HG03108 (cell line): Measurements from ENCODE around the gene PLOD1.
"Not testable (repeated sequence)": the region's sequence is repeated elsewhere in the genome, so short reads cannot be mapped to it uniquely, and the experiment has no call there.

Source experiments
- ATAC-seq: cut with Tn5 transposase; IDR thresholded peaks from one replicate; pipeline ENCODE4 v1.9.1; 2021; ENCODE audit warnings: moderate library complexity; ENCODE audit not compliant: unreplicated experiment

Gene PLOD1

DNA sequence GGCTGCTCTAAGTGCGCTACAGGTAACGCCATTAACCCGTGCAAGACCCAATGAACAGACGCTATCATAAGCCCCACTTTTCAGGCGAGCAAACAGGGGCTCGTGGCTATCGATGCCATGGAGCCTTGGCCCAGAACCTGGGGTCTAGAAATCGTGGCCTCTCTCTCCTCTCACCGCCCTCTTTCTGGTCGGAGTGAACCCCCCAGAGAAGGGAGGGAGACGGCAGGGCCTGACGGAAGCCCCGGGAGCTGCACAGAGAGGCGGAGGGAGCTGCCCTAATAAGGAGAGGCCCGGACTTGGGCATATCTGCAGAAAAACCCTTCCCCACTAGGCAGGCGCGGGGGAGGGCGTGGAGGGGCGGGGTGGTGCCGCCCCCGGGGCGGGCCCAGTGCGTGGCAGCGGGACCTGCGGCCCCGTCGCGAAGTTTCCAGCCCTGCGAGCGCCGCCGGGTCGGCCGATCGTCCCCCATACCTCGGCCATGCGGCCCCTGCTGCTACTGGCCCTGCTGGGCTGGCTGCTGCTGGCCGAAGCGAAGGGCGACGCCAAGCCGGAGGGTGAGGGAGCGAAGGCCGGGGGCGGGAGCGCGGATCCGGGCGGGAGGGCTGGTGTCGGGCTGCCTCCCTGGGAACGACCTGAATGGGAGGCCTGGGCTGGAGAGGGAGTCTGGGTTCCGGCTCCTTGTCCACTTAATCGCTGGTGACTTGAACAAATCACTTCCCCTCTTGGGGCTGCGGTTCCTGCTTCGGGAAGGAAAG lies at the start of gene PLOD1:
TSS of gene PLOD1 (plus strand) at position 416 of the 755 bp plus-strand sequence. CDS start at position 479, 63 bp downstream.
- ATAC-seq, result peak; percentile 90

DNA sequence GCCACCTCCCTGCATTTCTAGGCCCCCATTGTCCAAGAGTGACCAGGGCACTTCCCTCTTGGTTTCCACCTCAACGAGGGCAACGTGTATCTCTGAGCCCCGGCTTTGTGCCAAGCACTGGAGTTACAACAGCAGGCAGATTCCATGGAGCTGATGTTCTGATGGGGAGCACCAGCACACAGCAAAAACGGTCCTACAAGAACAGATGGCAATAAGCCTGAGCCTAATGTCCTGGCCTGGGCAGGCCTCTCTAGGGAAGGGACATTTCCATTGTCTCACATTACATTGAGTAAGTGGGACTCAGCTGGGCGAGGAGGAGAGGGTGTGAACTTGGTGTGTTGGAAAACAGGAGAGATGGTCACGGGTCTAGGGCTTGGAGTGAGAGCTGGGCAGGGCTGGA lies 48.6 kb upstream of the PLOD1 start:
- no peak for ATAC-seq

DNA sequence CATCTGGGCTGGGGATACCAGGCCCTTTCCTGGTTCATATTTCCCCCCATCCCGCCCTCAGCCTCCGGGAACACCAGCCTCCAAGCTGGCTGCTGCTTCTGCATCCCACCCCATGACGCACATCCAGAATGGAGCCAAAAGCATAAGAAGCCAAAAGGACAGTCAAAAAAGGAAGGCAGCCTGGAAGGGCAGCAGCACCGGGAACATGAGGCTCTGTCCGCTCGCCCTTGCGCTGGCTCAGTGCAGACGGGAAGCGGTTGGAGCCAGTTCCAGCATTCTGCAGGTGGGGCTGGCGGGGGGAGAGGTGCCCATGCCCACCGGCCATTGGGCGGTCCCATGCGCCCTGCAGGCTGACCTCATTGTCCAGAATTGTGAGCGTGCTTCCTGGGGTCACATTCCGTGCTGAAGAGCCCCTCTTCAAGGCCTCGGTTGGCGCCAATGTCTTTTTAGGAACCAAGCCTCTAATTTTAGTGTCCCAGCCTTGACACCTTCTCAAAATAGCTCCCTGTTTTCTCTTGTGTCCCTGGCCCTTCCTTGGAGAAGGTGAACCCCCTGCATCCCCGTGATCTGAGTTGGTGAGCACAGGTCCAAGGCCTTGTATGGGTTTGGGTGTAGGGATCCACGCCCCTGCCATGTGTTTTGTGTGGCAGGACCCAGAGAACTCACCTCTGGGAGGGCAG lies 47.4 kb upstream of the PLOD1 start:
- ATAC-seq, result no peak

DNA sequence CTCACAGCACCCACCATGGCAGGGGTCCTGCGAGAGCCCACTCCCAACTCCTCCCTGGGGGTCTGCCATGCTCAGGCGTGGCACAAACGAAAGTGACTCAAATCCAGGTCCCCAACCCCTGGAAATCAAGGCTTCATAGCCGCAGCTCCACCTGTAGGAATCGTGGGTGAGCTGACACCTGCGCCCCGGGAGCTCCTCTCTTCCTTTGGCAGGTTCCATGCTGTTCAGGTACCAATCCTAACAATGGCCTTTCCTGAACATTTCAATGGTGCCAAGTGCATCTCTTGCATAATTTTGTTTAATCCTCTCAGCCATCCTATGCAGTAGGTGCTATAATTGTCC lies 46.9 kb upstream of the PLOD1 start:
- ATAC-seq, result no peak

DNA sequence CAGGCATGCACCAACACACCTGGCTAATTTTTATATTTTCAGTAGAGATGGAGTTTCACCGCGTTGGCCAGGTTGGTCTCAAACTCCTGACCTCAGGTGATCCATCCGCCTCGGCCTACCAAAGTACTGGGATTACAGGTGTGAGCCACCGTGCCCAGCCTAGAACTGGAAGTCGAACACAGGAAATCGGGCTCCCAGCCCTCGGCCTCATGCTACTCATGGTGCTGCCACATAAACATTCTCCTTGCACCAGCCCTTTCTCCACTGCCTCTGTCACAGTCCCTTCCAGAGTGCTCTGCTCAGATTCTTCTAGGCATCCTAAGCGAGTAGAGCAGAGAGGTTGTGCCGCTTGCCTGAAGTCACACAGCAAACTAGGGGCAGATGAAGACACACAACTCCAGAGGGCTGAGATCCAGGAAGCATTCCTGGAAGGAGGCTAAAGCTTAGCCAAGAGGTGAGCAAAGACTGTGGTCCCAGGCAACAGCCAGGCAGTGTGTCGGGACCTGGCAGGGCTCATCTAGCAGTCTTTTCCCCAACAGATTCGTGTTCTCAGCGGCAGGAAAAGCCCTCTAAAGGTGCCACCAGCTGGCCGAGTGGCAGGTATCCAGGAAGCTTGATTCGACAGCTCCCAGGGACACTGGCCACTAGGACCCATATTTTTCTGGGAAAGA lies 46.2 kb upstream of the PLOD1 start:
- ATAC-seq, result no peak

DNA sequence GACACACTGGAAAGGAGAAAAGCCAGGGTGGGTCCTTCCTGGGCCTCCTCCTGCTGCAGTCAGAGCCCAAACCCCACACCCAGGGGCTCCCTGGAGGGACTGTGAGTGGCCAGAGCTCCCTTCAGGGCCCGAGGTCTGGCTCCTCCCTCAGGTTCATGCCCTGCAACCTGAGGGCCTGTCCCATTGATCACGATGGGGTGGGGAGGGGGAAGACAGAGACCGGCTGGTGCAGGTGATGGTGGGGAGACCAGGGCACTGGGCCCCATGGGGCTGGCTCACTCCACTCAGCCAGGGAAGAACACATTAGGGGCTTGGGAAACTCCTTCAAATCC lies 45.7 kb upstream of the PLOD1 start:
- no peak for ATAC-seq

DNA sequence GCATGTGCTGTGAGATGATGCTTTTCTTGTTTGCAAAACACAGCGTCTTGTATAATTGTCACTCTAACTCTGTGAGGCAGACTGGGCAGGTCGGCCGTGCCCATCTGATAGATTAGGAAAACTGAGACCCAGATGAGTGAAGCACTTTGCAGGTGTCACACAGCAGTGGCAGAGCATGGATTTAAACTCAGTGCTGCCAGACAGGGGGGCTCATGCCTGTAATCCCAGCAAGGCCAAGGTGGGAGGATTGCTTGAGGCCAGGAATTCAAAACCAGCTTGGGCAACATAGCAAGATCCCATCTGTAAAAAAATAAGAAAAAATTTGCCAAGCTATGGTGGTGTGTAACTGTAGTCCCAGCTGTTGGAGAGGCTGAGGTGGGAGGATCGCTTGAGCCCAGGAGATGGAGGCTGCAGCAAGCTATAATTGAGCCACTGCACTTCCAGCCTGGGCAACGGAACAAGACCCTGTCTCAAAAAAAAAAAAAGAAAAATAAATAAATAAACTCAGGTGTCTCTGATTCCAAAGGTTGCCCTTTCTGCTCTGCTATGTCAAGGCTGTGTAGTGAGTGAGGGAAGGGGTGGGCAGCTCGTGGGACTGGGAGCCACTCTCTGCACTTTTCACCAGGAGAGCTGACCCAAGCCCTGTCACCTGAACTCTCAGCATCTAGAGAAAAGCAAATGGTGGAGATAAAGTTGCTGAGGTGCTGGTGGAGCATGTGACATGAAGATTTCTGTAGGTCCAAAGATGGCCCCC lies 42.9 kb upstream of the PLOD1 start:
- ATAC-seq, result no peak

DNA sequence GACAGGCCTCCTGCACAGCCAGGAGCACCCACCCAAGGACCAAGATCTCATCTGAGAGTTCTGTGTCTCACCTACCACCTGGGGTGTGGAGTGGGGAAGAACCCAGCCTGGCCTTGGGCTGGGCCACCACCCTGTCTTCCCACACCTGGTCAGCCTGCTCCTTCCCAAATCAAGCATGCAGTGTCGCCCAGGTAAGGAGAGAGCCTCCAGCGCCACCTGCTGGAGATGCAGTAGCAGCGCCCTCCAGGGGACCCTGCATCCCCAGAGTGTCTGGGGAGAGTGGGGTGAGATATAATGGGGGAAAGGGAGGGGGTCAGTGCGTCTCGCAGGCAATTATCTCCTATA lies 40.6 kb upstream of the PLOD1 start:
- ATAC-seq, result no peak

DNA sequence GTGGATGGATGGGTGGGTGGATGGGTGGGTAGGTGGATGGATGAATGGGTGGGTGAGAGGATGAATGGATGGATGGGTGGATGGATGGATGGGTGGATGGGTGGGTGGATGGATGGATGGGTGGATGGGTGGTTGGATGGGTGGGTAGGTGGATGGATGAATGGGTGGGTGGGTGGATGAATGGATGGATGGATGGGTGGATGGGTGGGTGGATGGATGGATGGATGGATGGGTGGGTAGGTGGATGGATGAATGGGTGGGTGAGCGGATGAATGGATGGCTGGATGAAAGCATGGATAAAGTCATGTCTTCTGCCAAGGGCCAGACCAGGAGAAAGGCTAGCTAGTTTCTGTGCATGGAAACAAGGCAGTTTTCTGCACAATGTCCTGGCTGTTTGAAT lies 40.0 kb upstream of the PLOD1 start:
- ATAC-seq, result not testable (repeated sequence)

DNA sequence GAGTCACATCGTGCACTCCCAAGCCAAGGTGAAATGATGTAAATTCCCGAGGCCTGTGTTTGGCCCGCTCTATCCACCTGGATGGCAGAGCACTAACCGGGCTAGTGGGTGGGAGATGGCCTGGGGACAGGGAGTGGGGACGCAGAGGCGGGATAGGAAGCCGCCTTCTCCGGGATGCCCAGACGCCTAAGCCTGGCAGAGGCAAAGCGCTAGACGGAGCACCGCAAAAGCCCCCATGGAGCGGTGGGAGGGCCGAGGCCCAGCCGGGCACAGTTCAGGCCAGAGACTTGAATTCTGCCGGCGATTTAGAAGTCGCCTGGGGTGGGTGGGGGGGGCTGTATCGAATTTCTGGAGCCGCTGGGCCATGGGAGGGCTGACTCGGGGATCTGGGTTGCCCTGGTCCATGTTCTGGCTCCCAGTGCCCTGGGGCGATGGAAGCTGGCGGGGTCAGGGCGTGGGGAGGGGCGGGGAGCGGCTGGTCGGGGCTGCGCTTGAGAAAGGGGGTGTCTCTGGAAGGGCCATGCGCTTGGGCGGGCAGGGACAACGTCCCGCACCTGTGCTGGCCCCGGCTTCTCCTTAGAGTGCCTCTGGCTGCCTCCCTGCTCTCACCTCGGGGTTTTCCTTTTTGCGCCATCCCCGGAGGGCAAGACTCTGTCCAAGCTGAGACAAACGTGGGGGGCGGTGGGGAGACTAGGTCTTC lies 36.3 kb upstream of the PLOD1 start:
- ATAC-seq, result no peak

DNA sequence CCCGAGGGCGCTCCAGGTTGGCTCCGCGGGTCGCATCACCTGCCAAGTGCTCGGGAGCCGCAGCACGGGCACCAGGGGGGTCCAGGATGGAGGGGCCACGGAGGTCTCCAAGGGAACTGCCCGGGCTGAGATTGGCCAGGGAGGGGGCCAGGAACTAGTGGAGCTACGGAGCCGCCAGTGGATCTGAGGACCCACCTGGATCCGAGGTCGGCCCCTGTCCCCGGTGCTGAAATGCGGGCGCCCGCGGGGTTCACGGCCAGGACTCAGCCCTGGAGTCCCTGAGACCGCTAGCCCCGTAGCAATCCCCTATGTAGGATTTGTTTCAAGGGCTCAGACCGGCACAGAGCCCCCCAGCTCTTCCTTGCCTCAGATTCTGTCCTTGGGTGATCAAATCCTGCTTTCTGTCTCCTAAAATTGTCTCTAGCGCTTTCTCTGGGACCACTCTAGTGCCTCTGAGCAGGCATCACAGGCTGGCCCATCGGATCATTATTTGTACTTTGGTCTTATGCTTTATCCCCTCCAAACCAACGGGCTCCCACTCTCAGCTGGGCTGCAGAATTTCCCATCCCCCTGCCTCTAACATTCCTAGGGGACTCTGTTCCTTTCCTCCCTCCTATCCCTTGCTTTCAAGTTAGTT lies 35.6 kb upstream of the PLOD1 start:
- no peak for ATAC-seq

DNA sequence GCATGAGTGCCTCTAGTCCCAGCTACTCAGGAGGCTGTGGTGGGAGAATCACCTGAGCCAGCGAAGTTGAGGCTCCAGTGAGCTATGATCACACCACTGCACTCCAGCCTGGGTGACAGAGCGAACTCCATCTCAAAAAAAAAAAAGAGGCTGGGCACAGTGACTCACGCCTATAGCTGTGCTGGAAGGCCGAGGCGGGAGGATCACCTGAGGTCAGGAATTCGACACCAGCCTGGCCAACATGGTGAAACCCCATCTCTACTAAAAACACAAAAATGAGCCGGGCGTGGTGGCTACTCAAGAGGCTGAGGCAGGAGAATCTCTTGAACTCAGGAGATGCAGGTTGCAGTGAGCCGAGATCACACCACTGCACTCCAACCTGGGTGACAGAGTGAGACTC lies 33.1 kb upstream of the PLOD1 start:
- ATAC-seq, result not testable (repeated sequence)

DNA sequence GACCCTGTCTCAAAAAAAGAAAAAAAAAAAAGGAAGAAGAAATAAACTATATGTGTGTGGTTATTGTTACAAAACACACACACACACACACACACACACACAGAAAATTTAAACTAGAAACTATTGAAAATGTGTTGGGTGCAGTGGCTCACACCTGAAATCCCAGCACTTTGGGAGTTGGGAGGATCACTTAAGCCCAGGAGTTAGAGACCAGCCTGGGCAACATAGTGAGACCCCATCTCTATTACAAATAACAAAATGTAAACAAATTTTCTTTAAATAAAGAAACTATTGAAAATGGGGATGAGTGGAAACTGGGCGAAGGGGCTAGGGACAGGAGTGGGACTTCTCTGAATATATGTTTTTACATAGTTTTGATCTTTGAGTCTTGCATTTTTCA lies 31.3 kb upstream of the PLOD1 start:
- no peak for ATAC-seq

DNA sequence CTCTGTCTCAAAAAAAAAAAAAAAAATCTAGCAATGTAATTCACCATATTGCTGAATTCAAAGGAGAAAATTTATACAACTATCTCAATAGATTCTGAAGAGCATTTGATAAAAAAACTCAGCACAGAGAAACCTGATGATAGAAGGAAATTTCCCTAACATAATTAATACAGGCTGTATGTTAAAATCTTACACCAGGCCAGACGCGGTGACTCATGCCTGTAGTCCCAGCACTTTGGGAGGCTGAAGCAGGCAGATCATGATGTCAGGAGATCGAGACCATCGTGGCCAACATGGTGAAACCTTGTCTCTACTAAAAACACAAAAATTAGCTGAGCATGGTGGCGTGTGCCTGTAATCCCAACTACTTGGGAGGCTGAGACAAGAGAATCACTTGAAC lies 30.4 kb upstream of the PLOD1 start:
- not testable (repeated sequence) for ATAC-seq

DNA sequence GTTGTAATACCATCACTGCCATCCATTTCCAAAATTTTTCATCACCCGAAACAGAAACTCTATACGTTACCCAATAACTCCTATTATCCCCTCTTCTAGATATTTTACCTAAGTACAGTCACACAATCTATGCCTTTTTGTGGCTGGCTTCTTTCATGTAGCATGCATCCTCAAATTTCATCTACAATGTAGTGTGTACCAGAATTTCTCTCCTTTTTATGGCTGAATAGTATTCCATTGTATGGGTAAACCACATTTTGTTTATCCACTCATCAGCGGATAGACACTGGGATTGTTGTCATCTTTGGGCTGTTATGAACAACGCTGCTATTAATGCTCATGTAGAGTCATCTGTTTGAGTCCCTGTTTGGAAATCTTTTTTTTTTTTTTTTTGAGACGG lies 29.5 kb upstream of the PLOD1 start:
- ATAC-seq, result no peak

DNA sequence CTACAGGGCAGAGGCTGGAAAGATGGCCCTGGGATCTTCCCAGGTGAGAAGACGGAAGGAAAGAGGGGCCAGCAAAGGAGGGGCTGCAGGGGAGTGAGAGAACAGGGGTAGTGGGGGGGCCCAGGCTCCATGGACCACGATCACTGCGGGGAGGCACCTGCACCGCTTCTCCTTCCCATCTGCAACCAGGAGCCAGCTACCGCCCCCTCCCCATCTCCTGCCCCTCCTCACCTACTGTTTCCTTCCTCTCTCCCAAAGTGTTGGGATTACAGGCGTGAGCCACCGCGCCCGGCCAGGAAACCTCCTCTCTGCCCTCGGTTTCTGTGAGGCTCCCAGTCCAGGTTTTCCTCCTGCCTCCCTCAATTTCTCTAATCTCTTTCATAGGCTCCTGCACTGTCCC lies 27.6 kb upstream of the PLOD1 start:
- no peak for ATAC-seq

DNA sequence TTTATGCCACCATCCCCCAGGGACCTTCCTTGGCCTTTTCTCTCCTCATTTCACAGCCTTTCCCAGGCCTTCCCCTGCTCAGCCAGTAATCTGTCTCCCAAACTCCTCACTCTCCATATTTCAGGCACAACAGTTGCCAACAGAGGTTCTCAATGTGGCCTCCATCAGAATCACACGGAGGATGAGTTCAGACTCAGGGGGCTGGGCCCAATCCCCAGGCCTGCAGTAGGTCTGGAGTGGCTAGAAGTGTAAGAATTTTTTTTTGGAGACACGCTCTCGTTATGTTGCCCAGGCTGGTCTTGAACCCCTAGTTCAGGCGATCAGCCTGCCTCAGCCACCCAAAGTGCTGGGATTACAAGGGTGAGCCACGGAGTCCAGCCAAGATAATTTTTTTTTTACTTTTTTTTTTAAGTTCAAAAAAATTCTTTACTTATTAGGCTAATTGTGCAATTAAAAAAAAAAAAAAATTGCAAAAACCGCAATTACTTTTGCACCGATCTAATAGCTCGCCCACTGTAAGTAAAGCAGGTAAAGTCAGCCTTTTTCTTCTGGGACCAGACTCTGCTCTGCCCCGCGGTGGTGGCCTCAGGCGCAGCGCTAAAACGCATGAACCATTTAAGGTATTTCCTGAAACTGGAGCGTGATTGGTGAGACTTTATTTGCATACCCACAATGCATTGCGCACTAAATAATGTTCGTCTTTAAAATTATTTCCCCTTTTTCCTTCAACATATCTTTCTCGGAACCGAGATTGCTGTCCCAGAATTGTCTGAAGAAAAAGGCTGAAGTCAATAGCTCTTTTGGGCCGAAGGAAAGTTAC lies 27.0 kb upstream of the PLOD1 start:
- ATAC-seq, result peak; percentile 57

DNA sequence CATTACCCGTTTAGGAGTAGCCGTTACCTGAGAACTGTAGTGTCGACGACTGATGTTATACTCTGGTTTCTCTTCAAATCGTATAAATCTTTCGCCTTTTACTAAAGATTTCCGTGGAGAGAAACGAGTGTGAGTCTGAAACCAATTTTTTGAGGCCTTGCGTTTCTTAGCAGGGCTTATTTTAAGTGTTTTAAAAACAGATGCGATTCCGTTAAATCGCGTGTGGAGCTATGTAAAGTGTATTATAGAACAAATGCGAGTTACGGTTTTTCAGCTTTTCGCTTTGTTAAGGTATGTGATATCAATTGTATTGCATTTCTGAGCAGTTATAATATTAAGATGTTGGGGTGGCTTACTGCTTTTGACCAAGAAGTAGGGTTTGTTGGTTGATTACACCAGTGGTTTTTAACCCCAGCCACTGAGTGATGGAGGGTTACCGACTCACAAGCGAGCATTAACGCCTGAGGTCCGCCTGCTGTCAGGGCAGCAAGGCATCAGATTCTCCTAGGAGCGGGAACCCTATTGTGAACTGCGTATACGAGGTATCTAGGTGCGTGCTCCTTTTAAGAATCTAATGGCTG lies 26.3 kb upstream of the PLOD1 start:
- ATAC-seq, result peak; percentile 41

DNA sequence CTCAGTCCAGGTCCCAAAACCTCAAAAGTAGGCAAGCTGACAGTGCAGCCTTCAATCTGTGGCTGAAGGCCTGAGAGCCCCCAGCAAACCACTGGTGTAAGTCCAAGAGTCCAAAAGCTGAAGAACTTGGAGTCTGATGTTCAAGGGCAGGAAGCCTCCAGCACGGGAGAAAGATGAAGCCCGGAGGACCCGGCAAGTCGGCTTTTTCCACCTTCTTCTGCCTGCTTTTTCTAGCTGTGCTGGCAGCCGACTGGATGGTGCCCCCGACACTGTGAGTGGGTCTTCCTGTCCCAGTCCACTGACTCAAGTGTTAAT lies 23.6 kb upstream of the PLOD1 start:
- not testable (repeated sequence) for ATAC-seq

DNA sequence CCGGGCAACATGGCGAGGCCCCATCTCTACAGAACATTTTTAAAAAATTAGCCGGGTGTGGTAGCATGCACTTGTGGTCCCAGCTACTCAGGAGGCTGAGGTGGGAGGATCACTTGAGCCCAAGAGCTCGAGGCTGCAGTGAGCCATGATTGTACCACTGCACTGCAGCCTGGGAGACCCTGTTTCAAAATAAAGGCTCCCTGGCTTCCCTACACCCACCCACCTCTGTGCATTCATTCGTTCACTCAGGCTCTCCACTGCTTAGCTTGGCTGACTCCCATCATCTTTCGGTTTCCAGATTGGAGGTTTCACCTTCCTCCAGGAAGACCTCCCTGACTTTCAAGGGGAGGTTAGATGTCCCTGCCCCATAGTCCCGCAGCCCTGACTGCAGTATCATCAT lies 22.5 kb upstream of the PLOD1 start:
- no peak for ATAC-seq
